NCI-H774 (cell line): ENCODE data around the gene AGPAT4.

Experiments
- DNase-seq: peaks from one replicate; lab custom pipeline; 2025; lab: John Stamatoyannopoulos, UW

AGPAT4 gene

DNA sequence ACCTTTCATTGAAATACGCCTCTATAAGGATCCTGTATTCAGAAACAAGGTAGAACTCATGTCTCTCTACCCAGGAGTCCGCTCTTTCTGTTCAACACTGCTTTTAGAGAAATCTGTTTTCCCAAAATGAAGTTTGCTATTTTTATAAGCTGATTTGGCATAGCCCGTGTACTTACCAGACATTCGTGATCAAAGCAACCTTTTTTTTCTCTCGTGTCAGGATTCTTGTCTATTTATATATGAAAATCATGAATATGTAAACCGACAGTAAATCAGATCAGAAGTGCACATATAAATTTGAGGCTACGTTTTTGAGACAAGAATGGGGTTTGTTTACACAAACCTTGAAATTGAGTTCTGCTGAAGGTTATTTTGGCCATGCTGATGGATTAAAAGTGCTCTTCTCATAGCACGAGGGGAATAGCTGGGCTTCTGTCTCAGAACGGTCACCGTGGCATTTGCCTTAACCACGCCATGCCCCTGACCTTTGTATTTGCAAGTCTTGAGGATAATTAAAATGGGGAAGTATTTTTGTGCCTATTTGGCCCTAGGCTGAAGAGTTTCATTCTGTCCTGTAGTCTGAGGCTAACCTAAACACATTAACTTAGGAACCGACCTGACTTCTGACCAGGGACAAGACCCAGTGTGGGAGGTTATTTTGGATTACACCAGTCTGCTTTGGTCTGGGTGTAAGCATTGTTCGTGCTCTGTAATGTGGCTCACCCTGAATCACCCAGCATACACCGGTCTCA lies 163.7 kb downstream of the AGPAT4 start:
- no peak for DNase-seq

DNA sequence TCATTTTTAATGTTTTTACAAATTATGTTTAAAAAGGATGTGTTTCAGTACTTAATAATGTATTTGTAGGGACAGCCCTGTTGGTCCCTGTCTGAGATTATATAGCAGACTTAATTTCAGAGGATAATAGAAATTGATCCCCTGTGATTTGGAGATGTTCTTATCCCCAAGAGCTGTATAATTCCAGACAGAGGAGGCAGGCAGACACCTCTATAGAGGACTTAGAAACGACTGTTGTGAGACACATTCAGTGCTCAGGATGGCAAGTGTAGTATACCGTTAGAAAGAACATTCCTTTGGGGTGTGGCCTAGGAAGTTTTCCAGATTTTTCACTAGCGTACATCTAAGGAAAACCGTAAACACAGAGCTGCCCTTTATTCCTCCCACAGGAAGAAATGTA lies 164.5 kb downstream of the AGPAT4 start:
- no peak for DNase-seq

DNA sequence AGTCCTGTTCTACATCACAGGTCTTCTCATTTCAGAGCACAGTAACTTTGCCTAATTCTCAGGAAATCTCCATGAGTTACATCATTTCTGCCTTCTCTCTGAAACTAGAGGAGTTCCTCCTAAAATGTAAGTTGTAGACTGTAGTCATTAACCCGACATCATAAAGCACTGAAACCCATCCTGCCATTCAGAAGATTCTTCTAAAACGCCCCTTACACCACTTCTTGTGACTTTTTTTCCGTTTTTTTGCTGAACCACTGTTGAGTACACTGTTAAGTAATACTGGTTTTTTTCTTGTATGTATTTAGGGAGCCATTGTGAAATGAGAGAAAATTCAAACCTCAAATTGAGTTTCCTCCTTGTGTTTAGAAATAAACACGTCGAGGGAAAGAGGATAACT lies 164.9 kb downstream of the AGPAT4 start:
- DNase-seq: no peak

DNA sequence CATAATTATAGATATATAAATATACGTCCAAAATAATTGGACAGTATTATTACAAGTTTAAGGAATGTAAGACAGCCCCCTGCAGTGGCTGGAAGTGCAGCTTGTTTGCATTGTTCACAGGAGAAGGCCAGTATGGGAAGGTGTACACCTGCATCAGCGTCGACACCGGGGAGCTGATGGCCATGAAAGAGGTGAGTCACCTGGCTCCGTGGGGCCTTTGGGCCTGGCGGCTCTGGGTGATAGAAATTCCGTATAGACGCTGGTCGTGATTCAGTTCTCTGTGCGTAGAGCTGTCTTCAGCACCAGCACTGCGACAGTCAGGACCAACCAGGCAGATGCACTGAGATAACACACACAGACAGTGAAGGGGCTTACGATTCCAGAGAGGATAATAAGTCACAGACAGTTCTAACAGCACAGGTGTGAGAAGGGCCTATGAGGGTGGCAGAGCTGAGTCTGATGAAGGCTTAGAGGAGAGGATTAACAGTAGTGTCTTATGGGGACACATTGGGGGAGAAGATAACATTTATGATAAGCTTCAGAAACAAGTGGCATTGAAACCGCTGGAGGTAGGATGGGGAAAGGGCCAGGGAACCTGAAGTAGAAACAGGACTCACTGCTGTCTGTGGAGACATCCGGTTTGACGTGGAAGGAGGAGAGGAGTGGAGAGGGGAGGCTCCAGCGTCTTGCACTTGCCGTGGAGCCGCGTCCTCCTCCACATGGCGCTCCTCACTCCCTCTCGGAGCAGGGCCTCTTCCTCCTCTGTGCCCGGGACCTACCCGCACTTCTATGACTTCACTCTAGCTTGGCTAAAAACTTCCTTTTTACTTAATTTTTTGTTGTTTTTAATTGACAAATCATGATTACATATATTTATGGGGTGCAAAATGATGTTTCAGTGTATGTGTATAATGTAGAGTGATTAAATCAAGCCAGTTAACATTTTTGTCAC lies 165.8 kb downstream of the AGPAT4 start:
- no peak for DNase-seq

DNA sequence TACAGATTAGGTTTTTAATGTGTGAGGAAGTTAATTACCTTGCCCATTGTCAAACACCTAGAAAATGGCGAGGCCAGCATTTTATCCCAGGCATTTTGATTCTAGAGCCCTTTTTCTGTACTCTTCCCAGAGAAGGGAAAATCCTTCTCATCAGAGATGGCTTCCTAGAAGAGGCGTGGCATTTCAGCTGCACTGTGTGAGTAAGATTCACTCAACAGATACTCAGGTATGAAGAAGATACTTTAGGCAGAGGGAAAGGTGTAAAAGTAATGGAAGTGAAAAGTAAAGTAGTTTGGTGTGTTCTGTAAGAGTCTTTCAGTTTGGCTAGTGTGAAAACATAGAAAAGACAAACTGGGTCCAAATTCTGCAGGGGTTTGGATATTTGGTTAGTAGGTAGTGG lies 168.5 kb downstream of the AGPAT4 start:
- DNase-seq: no peak

DNA sequence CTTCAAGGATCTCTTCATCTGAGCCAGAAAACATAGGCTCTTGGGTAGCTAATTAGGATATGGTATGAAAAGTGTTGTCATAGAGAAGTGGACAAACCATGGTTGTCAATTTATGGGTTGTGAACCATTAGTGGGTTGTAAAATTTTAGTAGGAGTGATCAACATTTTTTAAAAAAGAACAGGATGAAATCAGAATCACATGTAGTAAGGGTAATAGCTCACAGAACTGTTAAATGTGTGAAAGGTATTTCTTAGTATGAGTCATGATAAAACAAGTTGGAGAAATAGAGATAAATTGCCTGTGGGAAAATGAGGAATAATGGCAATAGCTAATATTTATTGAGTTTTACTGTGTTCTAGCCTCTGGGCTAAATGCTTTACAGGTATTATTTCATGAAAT lies 168.9 kb downstream of the AGPAT4 start:
- no peak for DNase-seq

DNA sequence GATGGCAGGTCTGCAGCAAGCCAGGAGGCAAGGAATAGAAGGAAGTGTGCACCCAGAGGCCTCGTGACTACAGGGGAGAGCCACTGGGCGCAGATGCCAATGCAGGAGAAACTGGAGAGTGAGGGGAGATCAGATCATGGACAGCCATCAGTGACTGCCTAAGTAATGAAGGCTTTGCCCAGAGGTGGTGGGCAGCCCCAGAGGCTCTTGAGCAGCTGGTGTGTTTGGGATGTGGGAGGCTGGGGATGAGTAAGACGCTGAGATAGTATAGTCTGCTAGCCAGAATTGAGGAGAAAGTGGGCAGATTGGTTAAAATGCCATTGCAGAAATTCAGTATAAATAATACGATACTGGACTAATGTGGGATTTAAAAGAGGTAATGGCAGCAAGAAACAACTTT lies 170.4 kb downstream of the AGPAT4 start:
- DNase-seq: no peak

DNA sequence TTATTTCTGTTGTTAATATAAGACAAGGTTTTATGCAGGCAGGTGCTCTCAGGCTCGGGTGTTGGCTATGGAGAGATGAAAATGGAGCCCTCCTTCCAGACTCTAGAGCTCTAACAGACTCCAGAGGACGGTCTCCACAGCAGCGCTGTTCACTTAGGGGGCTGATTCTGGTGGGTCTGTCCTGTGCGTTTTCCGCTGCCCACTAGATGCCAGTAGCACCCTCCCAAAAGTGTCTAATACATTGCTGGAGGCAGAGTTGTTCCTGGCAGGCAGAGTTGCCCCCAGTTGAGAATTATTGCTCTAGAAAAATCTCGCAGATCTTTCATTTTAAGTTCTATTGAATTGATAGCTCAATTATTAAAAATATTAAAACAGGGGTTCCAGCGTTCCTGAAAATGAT lies 172.3 kb downstream of the AGPAT4 start:
- DNase-seq: no peak

DNA sequence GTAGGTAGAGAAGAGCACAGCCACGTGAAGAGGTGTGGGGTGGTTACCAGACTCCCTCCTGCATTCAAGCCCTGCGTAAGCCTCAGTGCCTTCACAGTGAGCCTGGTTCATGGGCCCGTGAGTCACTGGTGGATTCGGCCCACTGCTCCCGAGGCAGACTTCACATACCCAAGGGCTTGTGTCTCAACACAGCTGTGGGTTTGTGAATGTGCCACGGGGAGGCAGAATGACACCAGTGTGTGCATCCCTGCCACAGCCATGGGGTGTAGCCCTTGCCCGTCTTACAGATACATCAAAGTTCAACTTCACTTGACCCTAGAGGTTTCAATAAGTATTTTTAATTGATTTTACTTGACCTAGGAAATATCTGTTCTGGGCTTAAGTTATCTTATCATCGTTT lies 173.8 kb downstream of the AGPAT4 start:
- DNase-seq: no peak

DNA sequence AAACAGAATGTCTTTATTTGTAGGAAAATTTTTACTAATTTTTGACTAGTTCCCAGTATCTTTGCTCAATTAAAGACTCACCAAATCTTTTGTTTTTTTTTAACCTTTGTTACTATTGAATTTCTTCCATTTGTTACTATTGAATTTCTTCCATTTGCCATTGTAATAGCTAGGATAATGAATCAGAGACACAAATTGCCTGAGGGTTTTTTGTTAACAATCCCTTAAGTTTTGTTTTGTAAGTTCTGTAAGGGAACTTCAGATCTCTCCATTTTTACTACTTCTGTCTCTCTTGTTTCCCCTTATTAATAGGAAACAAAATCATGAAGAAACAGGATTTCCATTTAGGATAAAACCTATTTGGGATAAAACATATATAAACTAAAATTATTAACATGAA lies 177.9 kb downstream of the AGPAT4 start:
- no peak for DNase-seq

DNA sequence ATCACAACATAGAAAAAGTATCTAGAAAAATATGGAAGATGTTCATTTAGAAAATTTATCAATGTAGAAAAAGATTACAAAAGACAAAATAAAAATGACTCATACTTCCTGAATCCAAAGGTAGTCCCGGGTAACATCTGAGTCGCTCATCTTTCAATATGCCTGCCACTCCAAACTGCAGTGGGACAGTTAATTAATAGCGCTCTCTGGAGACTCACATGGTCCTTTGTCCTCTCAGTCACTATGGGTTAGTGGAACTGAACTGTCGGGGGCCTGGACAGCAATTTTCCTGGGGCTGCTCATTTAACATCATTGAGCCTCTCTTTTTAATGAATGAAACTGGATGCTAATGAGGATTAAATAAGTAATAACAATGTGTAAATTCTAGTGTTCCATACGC lies 178.9 kb downstream of the AGPAT4 start:
- no peak for DNase-seq

DNA sequence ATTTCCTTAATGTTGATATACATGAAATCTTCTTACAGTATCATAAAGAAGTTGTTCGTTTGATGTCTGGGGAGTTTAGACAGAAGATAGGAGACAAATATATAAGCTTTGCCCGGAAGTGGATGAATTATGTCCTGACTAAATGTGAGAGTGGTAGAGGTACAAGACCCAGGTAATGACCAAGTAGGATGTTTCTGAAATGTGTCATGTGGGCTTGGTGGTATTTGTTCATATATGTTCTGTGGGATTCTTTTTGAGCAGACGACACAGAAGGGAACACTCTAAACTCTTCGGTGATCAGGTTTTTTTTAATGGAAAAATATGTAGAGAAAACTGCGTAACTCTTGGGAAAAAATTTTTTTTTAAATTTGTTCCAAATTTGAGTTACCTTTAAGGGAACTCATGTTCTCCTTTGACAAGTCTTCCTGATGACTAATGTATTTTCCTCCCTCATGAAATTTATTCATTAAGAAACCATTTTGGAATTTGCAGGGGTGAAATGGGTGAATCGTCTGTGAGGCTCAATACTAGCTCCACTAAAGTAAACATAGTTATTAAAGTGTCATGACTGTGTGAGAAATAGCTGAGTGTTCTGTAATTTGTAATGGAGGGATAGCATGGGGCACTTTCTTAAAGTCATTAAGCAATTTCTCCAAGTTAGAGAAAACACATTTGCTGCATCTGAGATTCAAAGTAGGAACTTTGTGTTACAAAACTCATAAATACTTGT lies 181.7 kb downstream of the AGPAT4 start:
- DNase-seq: no peak

DNA sequence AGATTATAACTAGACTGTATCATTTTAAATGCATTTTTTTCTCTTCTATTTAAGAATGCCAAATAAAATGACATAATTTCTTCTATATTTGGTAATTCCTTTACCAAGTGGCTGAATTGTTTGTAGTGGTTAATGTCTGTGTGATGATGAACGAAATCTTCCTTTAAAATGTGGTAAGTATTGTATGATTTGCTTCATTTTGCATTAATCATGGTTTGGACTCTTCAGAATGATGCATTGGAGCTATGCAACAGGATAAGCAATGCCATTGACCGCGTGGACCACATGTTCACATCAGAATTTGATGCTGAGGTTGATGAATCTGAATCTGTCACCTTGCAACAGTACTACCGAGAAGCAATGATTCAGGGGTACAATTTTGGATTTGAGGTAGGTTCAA lies 182.7 kb downstream of the AGPAT4 start:
- DNase-seq: no peak

DNA sequence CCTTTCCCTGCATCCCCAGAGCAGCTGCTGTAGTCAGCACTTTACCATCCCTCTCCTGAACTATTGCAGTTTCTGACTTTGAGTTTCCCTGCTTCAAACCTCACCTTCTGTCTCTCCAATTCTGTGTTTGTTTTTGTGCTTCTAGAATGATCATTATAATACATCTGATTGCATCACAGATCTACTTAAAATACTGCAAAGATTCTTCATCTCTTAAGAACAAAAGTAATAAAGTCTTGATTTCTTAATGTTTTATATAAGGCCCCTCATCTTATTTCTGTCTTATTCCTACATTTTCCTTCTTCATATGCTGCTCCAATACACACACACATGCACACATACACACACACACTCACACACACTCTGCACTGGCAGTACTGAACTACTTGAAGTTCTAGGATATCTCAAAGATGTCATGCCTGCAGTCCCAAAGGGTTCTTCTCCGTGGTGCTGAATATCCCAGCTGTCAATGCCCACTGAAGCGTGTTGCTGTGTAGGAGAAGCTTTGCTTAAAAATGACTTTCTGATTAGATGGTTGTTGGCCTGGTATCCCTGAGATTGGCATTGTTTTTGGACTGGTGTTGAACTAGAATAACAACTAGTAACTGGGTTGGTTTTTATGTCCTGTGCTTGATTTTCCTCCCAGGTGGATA lies 185.1 kb downstream of the AGPAT4 start:
- DNase-seq: no peak

DNA sequence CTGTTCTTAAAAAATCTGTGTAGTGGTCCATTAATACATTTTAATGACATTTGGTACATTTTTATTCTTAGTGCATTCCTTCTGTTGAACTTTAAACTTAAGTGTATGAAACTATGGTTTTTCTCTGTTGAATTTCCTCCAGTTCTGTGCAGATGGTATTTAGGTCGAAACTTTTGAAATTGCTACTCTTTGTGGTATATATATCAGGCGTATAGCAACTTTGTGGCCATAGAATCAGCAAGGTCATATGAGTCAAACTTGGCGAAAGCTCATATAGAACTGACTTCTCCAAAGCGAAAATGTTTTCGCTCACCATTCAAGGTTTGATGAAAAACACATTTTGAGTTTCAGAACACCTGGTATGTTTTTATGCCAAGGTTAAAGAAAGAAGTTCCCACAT lies 188.6 kb downstream of the AGPAT4 start:
- no peak for DNase-seq

DNA sequence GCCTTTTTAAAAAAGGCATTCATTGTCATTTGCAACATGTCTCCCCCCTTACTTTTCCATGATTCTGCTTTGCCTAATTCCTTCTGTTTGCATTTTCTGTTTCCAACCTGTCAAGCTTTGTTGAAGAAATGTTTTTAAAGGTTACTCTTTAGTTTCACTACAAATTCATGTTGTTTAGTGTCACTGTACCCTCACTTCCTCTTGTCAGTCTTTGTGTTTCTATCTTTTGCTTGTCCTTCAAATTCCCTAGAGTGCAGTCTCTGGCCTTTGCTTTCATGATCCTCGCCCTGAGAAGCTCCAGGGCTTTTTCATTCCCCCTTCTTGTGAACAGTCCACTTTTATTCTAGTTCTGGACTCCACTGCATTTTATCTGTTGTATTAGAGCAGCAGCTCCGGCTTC lies 191.6 kb downstream of the AGPAT4 start:
- DNase-seq: no peak

DNA sequence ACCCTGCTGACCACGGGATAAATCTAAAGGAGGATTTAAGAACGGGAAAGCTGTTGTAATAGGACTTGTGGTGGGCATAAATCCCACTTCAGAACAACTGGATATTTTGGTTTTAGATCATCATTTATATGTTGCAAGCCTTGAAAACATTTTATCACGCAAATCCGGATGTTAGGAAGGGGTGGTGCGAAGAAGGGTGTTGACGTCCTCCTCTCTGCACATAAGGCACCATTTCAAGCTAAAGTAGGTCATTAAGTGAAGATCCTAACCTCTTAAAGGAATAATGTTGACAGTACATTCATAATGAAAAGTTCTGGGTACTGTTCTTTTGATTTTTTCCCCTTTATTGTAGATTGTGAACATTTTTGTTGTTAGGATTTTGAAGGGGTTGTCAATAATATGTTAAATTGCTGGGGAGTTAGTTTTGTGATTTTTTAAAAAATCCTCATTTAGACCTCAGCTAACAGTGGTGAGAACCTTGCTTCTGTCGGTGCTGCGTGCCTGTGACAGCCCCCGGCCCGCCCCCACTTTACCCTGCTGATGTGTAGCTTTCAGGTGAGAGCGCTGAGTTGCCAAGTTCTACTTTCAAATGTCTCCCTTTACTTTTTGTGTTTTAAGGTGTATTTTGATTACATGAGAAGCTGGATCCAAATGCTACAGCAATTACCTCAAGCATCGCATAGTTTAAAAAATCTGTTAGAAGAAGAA lies 193.4 kb downstream of the AGPAT4 start:
- DNase-seq: no peak
